Activated CD8-positive, alpha-beta memory T cell treated with anti-CD3 and anti-CD28 coated beads for 4 hours (primary cell): ENCODE measurements around the gene SDHD.

Experiments
- DNase-seq, 2 donors: peaks; one replicate each; pipeline ENCODE4 v3.0.0-alpha.2; 2020; ENCODE audit warnings: low read depth in 2 of 2

SDHD gene

GRCh38 chr11:112100462-112100861, 13.8 kb downstream of the SDHD start:
- DNase-seq: no peak

- no peak for DNase-seq
Measured at GRCh38 chr11:112103446-112103845, 16.8 kb downstream of the SDHD start.

GRCh38 chr11:112106070-112106469, 19.4 kb downstream of the SDHD start:
- no peak for DNase-seq

GRCh38 chr11:112113539-112114457, 27.1 kb downstream of the SDHD start:
- no peak for DNase-seq

- no peak for DNase-seq
Measured at GRCh38 chr11:112114460-112114859, 27.8 kb downstream of the SDHD start.

GRCh38 chr11:112115386-112115785, 28.7 kb downstream of the SDHD start:
- no peak for DNase-seq

- no peak for DNase-seq
Measured at GRCh38 chr11:112118176-112118575, 31.5 kb downstream of the SDHD start.

- DNase-seq: no peak
Measured at GRCh38 chr11:112121981-112122615, 35.4 kb downstream of the SDHD start.

GRCh38 chr11:112123129-112123528, 36.5 kb downstream of the SDHD start:
- DNase-seq: no peak

GRCh38 chr11:112127056-112127455, 40.4 kb downstream of the SDHD start:
- DNase-seq: no peak

- no peak for DNase-seq
Measured at GRCh38 chr11:112128483-112129121, 41.9 kb downstream of the SDHD start.

GRCh38 chr11:112129656-112130055, 43.0 kb downstream of the SDHD start:
- no peak for DNase-seq

- no peak for DNase-seq
Measured at GRCh38 chr11:112132737-112133136, 46.1 kb downstream of the SDHD start.

- DNase-seq: no peak
Measured at GRCh38 chr11:112134473-112134872, 47.8 kb downstream of the SDHD start.

GRCh38 chr11:112143597-112143996, 56.9 kb downstream of the SDHD start:
- no peak for DNase-seq
